ENCODE data around the gene OLFM1. TPM values are rescaled to one million over a fixed set of nuclear protein-coding genes. Genes with fewer than 3 reads are reported as not detected.

The OLFM1 gene
- total RNA-seq, 6 experiments from 2014 or later, result 1.1 to 5.9 (median 3.5) TPM

DNA sequence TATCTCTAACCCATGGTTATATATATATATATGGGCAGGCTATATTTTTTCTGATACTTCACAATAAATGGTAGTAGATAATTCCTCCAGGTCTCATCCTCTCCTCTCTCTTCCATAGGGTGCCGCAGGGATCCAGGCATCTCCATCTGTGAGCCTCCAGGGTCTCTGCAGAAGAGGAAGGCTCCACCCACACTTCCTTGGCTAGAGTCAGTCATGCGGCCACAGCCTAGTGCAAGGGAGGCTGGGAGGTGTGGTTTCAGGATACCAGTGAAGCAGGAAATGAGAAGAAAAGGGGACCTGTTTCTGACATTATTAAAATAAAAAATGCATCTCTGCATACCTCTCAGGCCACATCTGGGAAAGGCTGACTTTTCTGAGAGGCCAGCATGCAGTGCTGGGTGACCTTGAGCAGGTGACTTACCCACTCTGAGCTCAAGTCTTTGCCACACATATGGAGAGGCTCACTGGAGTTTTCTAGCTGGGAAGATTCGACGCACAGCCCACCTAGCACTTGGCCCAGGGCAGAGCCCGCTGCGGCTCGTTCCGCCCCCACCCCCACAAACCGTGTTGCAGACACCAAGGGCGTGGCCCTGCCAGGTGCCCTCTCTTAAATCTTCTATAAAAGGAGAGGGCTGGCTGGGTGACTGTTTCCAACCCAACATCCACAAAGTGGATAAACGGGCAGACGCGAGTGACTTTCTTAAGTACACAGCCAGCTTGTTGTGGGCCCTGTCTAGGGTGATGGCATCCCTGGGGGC, 47.9 kb downstream of the OLFM1 start:
- ATAC-seq, result no peak
- Histone ChIP-seq H3K27me3 (no peaks in the 10 kb centered on the region), H3K9me3 (no peaks in the 10 kb centered on the region), H3K27ac (no peak overlapping the region), H3K36me3 (no peaks in the 10 kb centered on the region), H3K4me1 (no peaks in the 10 kb centered on the region), H3K4me3 (no peak overlapping the region)
- intact Hi-C loops (cut with DNase I), result no loop called here
- DNase-seq, result no peak
- TF ChIP-seq, protein P1, sequence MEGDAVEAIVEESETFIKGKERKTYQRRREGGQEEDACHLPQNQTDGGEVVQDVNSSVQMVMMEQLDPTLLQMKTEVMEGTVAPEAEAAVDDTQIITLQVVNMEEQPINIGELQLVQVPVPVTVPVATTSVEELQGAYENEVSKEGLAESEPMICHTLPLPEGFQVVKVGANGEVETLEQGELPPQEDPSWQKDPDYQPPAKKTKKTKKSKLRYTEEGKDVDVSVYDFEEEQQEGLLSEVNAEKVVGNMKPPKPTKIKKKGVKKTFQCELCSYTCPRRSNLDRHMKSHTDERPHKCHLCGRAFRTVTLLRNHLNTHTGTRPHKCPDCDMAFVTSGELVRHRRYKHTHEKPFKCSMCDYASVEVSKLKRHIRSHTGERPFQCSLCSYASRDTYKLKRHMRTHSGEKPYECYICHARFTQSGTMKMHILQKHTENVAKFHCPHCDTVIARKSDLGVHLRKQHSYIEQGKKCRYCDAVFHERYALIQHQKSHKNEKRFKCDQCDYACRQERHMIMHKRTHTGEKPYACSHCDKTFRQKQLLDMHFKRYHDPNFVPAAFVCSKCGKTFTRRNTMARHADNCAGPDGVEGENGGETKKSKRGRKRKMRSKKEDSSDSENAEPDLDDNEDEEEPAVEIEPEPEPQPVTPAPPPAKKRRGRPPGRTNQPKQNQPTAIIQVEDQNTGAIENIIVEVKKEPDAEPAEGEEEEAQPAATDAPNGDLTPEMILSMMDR (IDR thresholded peaks at IDR 0.05), result no peak
- no peak for TF ChIP-seq POLR2A (IDR thresholded peaks at IDR 0.05)
- 73% methylated on average over 9 of the region's 13 CpGs for WGBS (ENCODE audit: insufficient coverage, low coverage, low lambda C conversion rate, missing lambda C conversion rate)

DNA sequence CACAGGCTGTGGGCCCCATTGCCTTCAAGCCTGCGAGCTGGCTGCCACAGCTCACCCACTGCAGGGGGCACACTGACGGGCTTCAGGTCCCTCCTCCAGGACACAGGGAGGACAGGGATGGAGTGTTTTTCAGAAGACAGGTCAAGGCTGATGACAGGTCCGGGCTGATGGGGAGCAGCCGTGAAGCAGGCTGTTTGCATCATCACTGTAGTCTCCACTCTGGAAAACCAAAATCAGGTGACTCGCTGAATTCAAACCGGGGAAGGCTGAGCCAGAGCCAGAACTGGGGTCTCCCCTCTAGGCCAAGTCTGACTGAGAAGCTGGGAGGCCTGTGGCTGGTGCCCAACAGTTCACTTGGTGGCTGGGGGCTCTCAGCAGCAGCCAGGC, 48.5 kb downstream of the OLFM1 start:
- no peak for DNase-seq
- H3K4me1 ChIP-seq, result no peaks in the 10 kb centered on the region
- no peak overlapping the region for H3K27ac ChIP-seq
- no peaks in the 10 kb centered on the region for H3K27me3 ChIP-seq
- TF ChIP-seq, protein P1 (IDR thresholded peaks at IDR 0.05), result no peak
- no peak for TF ChIP-seq POLR2A (IDR thresholded peaks at IDR 0.05)
- 78% methylated on average over 2 of the region's 6 CpGs for WGBS (ENCODE audit: insufficient coverage, low coverage, low lambda C conversion rate, missing lambda C conversion rate)
- H3K4me3 ChIP-seq, result no peak overlapping the region
- no peaks in the 10 kb centered on the region for H3K36me3 ChIP-seq
- intact Hi-C loops (cut with DNase I), result no loop called here
- no peak for ATAC-seq
- no peaks in the 10 kb centered on the region for H3K9me3 ChIP-seq

DNA sequence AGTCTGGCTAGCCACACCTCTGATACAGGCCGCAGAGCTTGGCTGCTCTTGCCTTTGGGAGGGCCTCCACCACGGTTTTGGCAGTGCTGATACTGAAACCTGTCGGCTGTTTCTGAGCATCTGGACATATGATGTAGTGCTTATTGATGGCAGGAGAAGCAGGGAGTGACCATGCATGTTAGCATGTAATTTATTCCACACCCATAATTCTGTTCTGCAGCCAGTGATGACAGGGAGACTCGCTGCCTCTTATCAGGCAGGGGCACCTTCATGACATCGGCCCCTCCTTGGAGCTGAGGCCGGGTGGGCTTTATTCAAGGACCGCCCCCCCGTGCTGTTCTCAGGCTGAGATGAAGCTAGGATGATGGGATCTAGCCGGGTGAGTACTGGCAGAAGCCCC, 49.0 kb downstream of the OLFM1 start:
- Histone ChIP-seq H3K36me3 (no peaks in the 10 kb centered on the region), H3K9me3 (no peaks in the 10 kb centered on the region), H3K27ac (no peak overlapping the region), H3K4me1 (no peaks in the 10 kb centered on the region), H3K27me3 (no peaks in the 10 kb centered on the region), H3K4me3 (no peak overlapping the region)
- ATAC-seq, result no peak
- TF ChIP-seq POLR2A (IDR thresholded peaks at IDR 0.05), result no peak
- TF ChIP-seq, protein P1 (IDR thresholded peaks at IDR 0.05), result no peak
- intact Hi-C loops (cut with DNase I), result no loop called here
- WGBS (ENCODE audit: insufficient coverage, low coverage, low lambda C conversion rate, missing lambda C conversion rate), result 40% methylated on average over 2 of the region's 9 CpGs
- DNase-seq, result no peak

DNA sequence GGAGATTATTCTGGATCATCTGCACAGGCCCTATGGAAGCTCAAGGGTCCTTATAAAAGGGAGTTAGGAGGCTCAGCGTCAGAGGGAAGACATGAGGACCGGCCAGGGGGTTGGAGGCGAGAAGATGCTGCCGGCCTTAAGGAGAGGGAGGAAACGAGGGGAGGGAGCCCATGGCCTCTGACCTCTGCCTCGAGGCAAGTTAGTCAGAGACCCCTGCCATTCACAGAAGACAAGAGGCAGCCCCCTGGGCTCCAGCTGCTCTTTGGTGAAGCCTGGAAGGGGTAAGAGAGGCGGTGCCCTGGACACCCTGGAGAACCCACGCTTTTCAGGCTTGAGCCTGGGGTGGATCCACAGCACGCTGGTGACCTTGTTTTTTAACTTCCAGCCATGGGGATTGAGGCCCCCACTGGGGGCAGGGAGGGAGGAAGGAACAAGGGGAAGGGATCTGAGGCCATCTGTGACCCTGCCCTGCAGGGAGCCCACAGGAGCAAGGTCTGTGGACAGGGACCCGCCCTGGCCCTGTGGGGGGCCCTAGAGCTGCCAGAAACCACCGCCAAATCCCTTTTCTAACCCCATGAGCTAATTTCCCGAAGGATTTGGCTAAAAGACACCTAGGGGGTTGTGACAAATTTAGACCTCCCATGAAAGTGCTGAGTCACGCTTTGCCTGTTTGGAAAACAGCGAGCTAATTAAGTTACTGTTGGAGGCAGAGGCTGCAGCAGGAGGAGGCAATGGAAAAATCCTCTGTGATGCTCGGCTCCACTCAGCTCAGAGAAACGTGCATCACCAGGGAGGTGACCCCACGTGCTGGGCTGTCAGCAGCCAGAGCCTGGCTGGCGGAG, 49.7 kb downstream of the OLFM1 start:
- TF ChIP-seq POLR2A (IDR thresholded peaks at IDR 0.05), result no peak
- TF ChIP-seq, protein P1 (IDR thresholded peaks at IDR 0.05), result no peak
- 20% methylated on average over 11 of the region's 18 CpGs for WGBS (ENCODE audit: insufficient coverage, low coverage, low lambda C conversion rate, missing lambda C conversion rate)
- H3K27ac ChIP-seq, result no peak overlapping the region
- intact Hi-C loops (cut with DNase I), result no loop called here
- no peaks in the 10 kb centered on the region for H3K4me1 ChIP-seq
- no peaks in the 10 kb centered on the region for H3K27me3 ChIP-seq
- H3K4me3 ChIP-seq, result no peak overlapping the region
- DNase-seq (no peak), ATAC-seq (no peak)
- no peaks in the 10 kb centered on the region for H3K36me3 ChIP-seq
- no peaks in the 10 kb centered on the region for H3K9me3 ChIP-seq

All from right lobe of liver (tissue), 6 donors.